ENCODE measurements around the gene DRAM1.
"Not testable (repeated sequence)": the region's sequence is repeated elsewhere in the genome, so short reads cannot be mapped to it uniquely, and the experiment has no call there.

The DRAM1 gene

GRCh38 chr12:101906226-101906625 lies 28.8 kb downstream of the DRAM1 start:
- no peaks in the 10 kb centered on the region for H3K36me3 Mint-ChIP-seq (ENCODE audit: low read depth)
- H3K4me1 Mint-ChIP-seq (ENCODE audit: low read depth), result no peaks in the 10 kb centered on the region
- no peak for DNase-seq (ENCODE audit: low spot score)
- H3K27me3 Mint-ChIP-seq (ENCODE audit: low read depth), result no peaks in the 10 kb centered on the region
- no peaks in the 10 kb centered on the region for H3K9me3 Mint-ChIP-seq
- H3K27ac Mint-ChIP-seq, result no peak overlapping the region
- no peak overlapping the region for H3K4me3 Mint-ChIP-seq

- H3K4me3 Mint-ChIP-seq, result no peak overlapping the region
Observed at GRCh38 chr12:101908395-101908794, 31.0 kb downstream of the DRAM1 start.

GRCh38 chr12:101909646-101910045 lies 32.3 kb downstream of the DRAM1 start:
- no peak overlapping the region for H3K4me3 Mint-ChIP-seq
- H3K9me3 Mint-ChIP-seq, result no peaks in the 10 kb centered on the region
- no peaks in the 10 kb centered on the region for H3K36me3 Mint-ChIP-seq (ENCODE audit: low read depth)
- no peaks in the 10 kb centered on the region for H3K4me1 Mint-ChIP-seq (ENCODE audit: low read depth)
- no peak for DNase-seq (ENCODE audit: low spot score)
- H3K27ac Mint-ChIP-seq, result no peak overlapping the region
- H3K27me3 Mint-ChIP-seq (ENCODE audit: low read depth), result no peaks in the 10 kb centered on the region

More at GRCh38 chr12:101908395-101908794, 31.0 kb downstream of the DRAM1 start:
- Mint-ChIP-seq H3K27ac (no peak overlapping the region), H3K36me3 (ENCODE audit: low read depth) (no peaks in the 10 kb centered on the region), H3K4me1 (ENCODE audit: low read depth) (no peaks in the 10 kb centered on the region), H3K27me3 (ENCODE audit: low read depth) (no peaks in the 10 kb centered on the region), H3K9me3 (no peaks in the 10 kb centered on the region)
- no peak for DNase-seq (ENCODE audit: low spot score)

- Mint-ChIP-seq H3K36me3 (ENCODE audit: low read depth) (no peaks in the 10 kb centered on the region), H3K27ac (no peak overlapping the region), H3K9me3 (no peaks in the 10 kb centered on the region), H3K4me1 (ENCODE audit: low read depth) (peaks cover 5% of the 10 kb centered on the region), H3K4me3 (no peak overlapping the region), H3K27me3 (ENCODE audit: low read depth) (no peaks in the 10 kb centered on the region)
- DNase-seq (ENCODE audit: low spot score), result no peak
Observed at GRCh38 chr12:101915841-101916240, 38.5 kb downstream of the DRAM1 start.

GRCh38 chr12:101918805-101919204 lies 41.4 kb downstream of the DRAM1 start:
- H3K4me1 Mint-ChIP-seq (ENCODE audit: low read depth); H3K4me3 Mint-ChIP-seq; H3K9me3 Mint-ChIP-seq; H3K27me3 Mint-ChIP-seq (ENCODE audit: low read depth); H3K27ac Mint-ChIP-seq; DNase-seq (ENCODE audit: low spot score); H3K36me3 Mint-ChIP-seq (ENCODE audit: low read depth): not testable (repeated sequence)

- H3K4me1 Mint-ChIP-seq (ENCODE audit: low read depth), result peaks cover 5% of the 10 kb centered on the region
- DNase-seq (ENCODE audit: low spot score), result no peak
- no peaks in the 10 kb centered on the region for H3K36me3 Mint-ChIP-seq (ENCODE audit: low read depth)
- H3K27me3 Mint-ChIP-seq (ENCODE audit: low read depth), result no peaks in the 10 kb centered on the region
- H3K27ac Mint-ChIP-seq, result no peak overlapping the region
- H3K9me3 Mint-ChIP-seq, result no peaks in the 10 kb centered on the region
- no peak overlapping the region for H3K4me3 Mint-ChIP-seq
Observed at GRCh38 chr12:101919447-101919846, 42.1 kb downstream of the DRAM1 start.

GRCh38 chr12:101920906-101921305 lies 43.5 kb downstream of the DRAM1 start:
- Mint-ChIP-seq H3K27me3 (ENCODE audit: low read depth) (no peaks in the 10 kb centered on the region), H3K4me3 (no peak overlapping the region), H3K4me1 (ENCODE audit: low read depth) (peaks cover 5% of the 10 kb centered on the region), H3K9me3 (no peaks in the 10 kb centered on the region), H3K36me3 (ENCODE audit: low read depth) (no peaks in the 10 kb centered on the region), H3K27ac (no peak overlapping the region)
- DNase-seq (ENCODE audit: low spot score), result no peak

- DNase-seq (ENCODE audit: low spot score), result no peak
- no peaks in the 10 kb centered on the region for H3K27me3 Mint-ChIP-seq (ENCODE audit: low read depth)
- H3K9me3 Mint-ChIP-seq, result no peaks in the 10 kb centered on the region
- H3K4me3 Mint-ChIP-seq, result no peak overlapping the region
- H3K27ac Mint-ChIP-seq, result no peak overlapping the region
- no peaks in the 10 kb centered on the region for H3K36me3 Mint-ChIP-seq (ENCODE audit: low read depth)
- H3K4me1 Mint-ChIP-seq (ENCODE audit: low read depth), result peaks cover 3% of the 10 kb centered on the region
Observed at GRCh38 chr12:101923045-101923718, 45.8 kb downstream of the DRAM1 start.

- no peak for DNase-seq (ENCODE audit: low spot score)
- Mint-ChIP-seq H3K27ac (no peak overlapping the region), H3K27me3 (ENCODE audit: low read depth) (no peaks in the 10 kb centered on the region), H3K4me3 (no peak overlapping the region), H3K4me1 (ENCODE audit: low read depth) (peaks cover 3% of the 10 kb centered on the region), H3K9me3 (no peaks in the 10 kb centered on the region), H3K36me3 (ENCODE audit: low read depth) (no peaks in the 10 kb centered on the region)
Observed at GRCh38 chr12:101924618-101925017, 47.2 kb downstream of the DRAM1 start.

- Mint-ChIP-seq H3K36me3 (ENCODE audit: low read depth) (no peaks in the 10 kb centered on the region), H3K9me3 (no peaks in the 10 kb centered on the region), H3K4me1 (ENCODE audit: low read depth) (peaks cover 3% of the 10 kb centered on the region), H3K27ac (no peak overlapping the region), H3K4me3 (no peak overlapping the region), H3K27me3 (ENCODE audit: low read depth) (no peaks in the 10 kb centered on the region)
- DNase-seq (ENCODE audit: low spot score), result no peak
Observed at GRCh38 chr12:101925361-101925760, 48.0 kb downstream of the DRAM1 start.

- H3K9me3 Mint-ChIP-seq, result no peaks in the 10 kb centered on the region
- H3K4me3 Mint-ChIP-seq, result no peak overlapping the region
- peaks cover 3% of the 10 kb centered on the region for H3K4me1 Mint-ChIP-seq (ENCODE audit: low read depth)
- DNase-seq (ENCODE audit: low spot score), result no peak
- H3K27ac Mint-ChIP-seq, result no peak overlapping the region
- no peaks in the 10 kb centered on the region for H3K36me3 Mint-ChIP-seq (ENCODE audit: low read depth)
- H3K27me3 Mint-ChIP-seq (ENCODE audit: low read depth), result no peaks in the 10 kb centered on the region
Observed at GRCh38 chr12:101925935-101926334, 48.6 kb downstream of the DRAM1 start.

GRCh38 chr12:101927036-101927435 lies 49.7 kb downstream of the DRAM1 start:
- no peak for DNase-seq (ENCODE audit: low spot score)
- H3K27ac Mint-ChIP-seq, result no peak overlapping the region
- H3K36me3 Mint-ChIP-seq (ENCODE audit: low read depth), result no peaks in the 10 kb centered on the region
- peaks cover 12% of the 10 kb centered on the region for H3K4me1 Mint-ChIP-seq (ENCODE audit: low read depth)
- H3K9me3 Mint-ChIP-seq, result no peaks in the 10 kb centered on the region
- no peak overlapping the region for H3K4me3 Mint-ChIP-seq
- no peaks in the 10 kb centered on the region for H3K27me3 Mint-ChIP-seq (ENCODE audit: low read depth)

- H3K27me3 Mint-ChIP-seq (ENCODE audit: low read depth), result no peaks in the 10 kb centered on the region
- H3K4me3 Mint-ChIP-seq, result no peak overlapping the region
- H3K36me3 Mint-ChIP-seq (ENCODE audit: low read depth), result no peaks in the 10 kb centered on the region
- H3K9me3 Mint-ChIP-seq, result no peaks in the 10 kb centered on the region
- no peak for DNase-seq (ENCODE audit: low spot score)
- H3K27ac Mint-ChIP-seq, result no peak overlapping the region
- peaks cover 12% of the 10 kb centered on the region for H3K4me1 Mint-ChIP-seq (ENCODE audit: low read depth)
Observed at GRCh38 chr12:101927999-101928398, 50.6 kb downstream of the DRAM1 start.

- no peaks in the 10 kb centered on the region for H3K9me3 Mint-ChIP-seq
- H3K36me3 Mint-ChIP-seq (ENCODE audit: low read depth), result no peaks in the 10 kb centered on the region
- no peak overlapping the region for H3K4me3 Mint-ChIP-seq
- no peak for DNase-seq (ENCODE audit: low spot score)
- H3K27me3 Mint-ChIP-seq (ENCODE audit: low read depth), result no peaks in the 10 kb centered on the region
- peaks cover 12% of the 10 kb centered on the region for H3K4me1 Mint-ChIP-seq (ENCODE audit: low read depth)
- H3K27ac Mint-ChIP-seq, result no peak overlapping the region
Observed at GRCh38 chr12:101928556-101928955, 51.2 kb downstream of the DRAM1 start.

- Mint-ChIP-seq H3K4me3 (no peak overlapping the region), H3K27me3 (ENCODE audit: low read depth) (no peaks in the 10 kb centered on the region), H3K4me1 (ENCODE audit: low read depth) (peaks cover 12% of the 10 kb centered on the region), H3K9me3 (no peaks in the 10 kb centered on the region), H3K36me3 (ENCODE audit: low read depth) (no peaks in the 10 kb centered on the region), H3K27ac (no peak overlapping the region)
- DNase-seq (ENCODE audit: low spot score), result no peak
Observed at GRCh38 chr12:101929365-101930041, 52.1 kb downstream of the DRAM1 start.
